G401 (cell line): Measurements from ENCODE around the gene PGAP6. TPM values are rescaled to one million over a fixed set of nuclear protein-coding genes. Genes with fewer than 3 reads are reported as not detected.
"Not testable (repeated sequence)": the region's sequence is repeated elsewhere in the genome, so short reads cannot be mapped to it uniquely, and the experiment has no call there.

ENCODE experiments used
- DNase-seq: peaks from one replicate; pipeline ENCODE4 v3.0.0-alpha.2; 2015; ENCODE audit warnings: low spot score
- in situ Hi-C: cut with HindIII; loops from 2 replicates; pipeline ENCODE4 v1.10.0; 2016; ENCODE audit warnings: low sequenced_read_pairs, mixed read lengths
- total RNA-seq: library from RNA; depleted of rRNA; stranded (reverse); fragments of >200 nt; shearing (Covaris generic); gene quantifications from 2 replicates; pipeline ENCODE4 v1.2.3, GENCODE V29; 2014

Gene PGAP6
- total RNA-seq, 1 experiment from 2014 or later: 60.8 TPM

DNA sequence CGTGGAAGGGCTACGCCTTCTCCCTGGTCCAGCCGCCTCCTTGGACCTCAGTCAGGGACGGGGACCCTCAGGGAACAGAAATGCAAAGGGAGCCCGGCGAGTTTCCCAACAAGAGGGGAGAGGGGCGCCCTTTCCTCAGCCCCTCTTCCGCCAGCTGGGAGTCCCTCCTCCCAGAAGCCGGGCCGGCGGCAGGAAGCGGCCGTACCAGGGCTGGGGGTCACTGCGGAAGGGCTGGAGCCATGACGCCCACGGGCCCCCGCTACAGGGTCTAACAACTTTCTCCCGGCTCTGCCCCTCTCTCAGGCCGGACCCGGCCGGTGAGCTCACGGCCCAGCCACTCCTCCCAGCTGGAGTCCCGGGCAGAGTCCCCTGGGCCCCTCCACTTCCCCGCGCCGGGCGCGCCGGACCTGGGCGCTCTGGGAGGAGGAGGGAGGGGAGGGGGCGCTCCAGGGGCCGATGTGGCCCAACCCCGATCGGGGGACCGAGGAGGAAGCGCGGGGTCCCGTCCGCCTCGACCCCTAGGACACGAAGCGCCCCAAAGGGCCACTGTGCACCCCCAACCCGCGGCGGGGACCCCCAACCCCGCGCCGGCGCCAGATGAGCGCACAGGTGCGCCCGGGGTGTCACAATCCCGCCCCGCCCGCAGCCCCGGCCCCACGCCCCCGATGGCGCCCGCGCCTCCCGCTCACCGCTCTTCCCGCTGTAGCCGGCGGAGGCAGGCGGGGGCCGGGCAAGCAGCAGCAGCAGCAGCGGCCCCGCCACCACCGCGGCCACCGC lies 578 bp downstream of the PGAP6 start:
- DNase-seq: no peak
- in situ Hi-C loops: no loop called here

DNA sequence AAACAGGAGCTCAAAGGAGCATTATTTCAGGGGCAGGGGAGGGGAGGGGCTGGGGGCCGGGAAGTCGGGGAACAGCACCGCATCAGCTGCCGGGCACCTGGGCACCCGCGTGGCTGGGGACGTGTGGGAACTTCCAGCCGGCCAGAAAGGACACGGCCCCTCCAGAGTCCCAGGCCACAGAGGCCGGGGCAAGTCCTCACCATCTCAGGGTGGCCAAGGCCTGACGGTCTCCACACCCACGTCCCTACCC lies 1.1 kb downstream of the PGAP6 start:
- DNase-seq: no peak
- in situ Hi-C loops: no loop called here

- in situ Hi-C loops: no loop called here
Measured at GRCh38 chr16:379961-380761, 1.6 kb downstream of the PGAP6 start.

DNA sequence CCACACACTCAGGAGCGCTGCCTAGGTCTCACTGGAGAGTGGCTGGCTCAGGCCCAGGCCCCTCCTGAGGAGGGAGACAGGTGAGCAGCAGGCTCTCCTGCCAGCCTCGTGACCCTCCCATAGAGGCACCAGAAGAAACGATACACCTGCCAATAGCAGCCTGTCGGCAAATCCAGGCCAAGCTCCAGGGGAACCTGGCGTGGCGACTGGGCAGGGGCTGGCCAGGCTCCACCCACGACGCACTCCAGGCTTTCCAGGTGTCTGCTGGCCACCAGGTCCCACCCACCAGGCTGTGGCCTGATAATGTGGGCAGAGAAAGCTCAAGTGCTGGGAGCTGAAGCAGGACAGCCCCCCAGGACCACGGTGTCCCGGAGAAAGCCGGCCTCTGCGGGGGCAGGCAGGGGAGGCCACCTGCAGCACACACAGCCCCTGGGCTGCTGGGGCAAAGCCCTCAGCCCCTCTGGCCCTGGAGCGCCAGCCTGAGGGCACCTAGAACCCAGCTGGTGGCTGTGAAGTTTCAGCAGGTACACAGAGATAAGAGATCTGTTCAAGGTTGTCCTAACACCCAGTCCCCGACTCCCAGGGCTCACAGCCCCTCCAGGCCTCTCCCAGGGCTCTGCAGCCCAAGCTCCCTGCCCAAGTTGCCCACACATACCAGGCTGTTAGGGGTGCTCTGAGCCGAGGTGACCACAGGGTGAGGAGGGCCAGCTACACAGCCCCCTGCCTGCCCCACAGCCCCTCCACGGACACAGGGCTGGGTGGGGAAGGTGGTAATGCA lies 2.4 kb downstream of the PGAP6 start:
- in situ Hi-C loops: no loop called here
- DNase-seq: peak; percentile 91

More at GRCh38 chr16:379961-380761, 1.6 kb downstream of the PGAP6 start:
- no peak for DNase-seq

DNA sequence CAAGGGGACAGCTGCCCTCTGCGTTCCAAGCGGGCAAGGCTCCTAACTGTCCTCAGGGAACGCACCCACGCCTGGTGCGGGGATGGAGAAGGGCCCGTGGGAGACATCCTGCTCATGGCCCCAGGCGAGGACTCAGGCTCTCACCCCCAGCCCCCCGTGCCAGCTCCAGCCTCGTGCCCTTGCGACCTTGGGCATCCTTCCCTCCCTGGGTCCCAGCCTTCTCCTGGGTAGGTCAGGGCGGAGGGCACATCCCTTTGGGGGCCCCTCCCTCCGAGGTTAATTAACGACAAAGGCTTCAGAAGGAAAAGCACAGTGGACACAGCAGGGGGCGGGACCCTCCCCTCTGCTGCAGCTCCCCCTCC lies 3.0 kb downstream of the PGAP6 start:
- in situ Hi-C loops: no loop called here
- no peak for DNase-seq

DNA sequence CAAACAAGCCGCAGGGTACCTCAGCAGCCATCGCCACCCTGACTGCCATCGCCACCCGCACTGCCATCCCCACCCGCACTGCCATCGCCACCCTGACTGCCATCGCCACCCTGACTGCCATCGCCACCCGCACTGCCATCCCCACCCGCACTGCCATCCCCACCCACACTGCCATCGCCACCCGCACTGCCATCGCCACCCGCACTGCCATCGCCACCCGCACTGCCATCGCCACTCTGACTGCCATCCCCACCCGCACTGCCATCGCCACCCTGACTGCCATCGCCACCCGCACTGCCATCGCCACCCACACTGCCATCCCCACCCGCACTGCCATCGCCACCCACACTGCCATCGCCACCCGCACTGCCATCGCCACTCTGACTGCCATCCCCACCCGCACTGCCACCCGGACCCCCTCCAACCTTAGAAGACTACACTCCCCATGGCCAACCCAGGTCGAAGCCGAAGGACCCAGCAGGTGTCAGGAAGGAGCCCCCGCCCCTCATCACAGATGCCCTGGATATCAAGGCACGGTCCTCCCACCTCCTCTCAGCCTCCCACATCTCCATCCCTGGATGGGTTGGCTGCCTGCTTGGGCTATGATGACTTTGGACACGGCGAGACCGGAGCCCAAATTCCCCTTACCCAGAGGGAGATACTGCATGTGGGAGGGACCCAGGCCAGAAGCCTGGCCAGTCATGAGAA lies 3.5 kb downstream of the PGAP6 start:
- in situ Hi-C loops, DNase-seq: not testable (repeated sequence)

GRCh38 chr16:377419-377951 lies 4.3 kb downstream of the PGAP6 start:
- no peak for DNase-seq
- in situ Hi-C loops: no loop called here

DNA sequence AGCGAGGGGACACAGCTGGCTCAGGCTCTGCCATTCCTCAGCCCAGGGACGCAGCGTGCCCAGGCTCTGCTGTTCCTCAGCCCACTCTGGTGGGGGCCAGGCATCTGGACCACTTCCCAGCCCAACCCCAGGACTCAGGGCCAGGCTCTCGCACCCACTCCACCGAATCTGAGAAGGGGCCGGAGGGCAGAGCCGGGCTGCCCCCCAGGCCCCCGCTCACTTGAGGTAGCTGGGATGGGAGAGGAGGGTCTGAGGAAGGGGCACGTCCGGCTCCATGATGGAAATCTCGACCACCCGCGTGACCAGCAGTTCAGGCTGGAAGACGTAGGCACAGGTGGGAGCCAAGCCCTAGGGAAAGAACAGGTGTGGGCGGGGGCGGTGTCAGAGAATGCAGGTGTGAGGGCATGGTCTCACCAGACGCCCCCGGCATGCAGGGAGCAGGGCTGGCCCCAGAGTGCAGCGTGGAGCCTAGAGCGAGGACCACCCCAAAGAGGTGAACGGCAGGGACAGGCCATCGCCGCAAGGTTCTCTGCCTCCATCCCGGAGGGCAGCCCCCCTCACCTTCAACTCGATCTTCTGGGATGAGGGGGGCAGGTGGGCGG lies 4.9 kb downstream of the PGAP6 start:
- DNase-seq: no peak
- in situ Hi-C loops: no loop called here

DNA sequence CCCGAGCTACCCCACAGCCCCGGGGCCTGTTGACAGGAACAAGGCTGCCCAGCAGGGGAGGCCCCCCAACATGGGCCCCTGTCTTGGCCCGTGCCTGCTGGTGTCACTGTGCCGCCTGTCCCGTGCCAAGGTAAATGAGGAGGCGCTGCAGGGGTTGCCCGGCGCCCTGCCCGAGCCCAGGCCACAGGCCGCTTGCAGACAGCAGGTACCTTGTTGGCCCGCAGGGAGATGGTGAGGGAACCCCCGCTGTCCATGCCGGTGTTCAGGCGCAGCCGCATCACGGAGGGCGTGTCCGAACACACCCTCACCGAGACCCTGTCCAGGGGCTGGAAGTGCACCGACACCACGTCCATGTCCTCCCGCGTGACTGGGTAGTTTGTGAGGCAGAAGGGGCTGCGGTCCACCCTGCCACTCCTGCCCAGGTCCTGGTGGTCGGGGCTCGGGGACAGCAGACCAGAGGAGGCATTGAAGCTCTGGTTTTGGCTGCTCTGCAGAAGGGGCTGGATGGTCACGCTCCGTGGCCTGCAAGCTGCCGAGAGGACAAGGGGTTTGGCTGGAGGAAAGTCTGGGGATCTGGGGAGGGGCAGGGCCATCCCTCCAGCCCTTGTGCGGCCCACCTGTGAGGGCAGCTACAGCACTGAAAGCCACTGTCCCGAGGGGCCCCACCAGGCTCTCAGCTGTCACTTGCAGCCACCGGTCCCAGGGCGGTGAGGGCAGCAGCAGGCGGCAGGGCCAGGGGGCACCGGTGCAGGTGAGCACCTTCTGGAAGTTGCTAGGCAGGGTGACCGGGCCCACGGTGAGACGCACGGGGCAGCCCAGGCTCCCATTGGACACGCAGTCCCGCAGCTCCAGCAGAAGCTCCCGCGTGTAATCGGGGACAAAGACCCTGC lies 5.6 kb downstream of the PGAP6 start:
- in situ Hi-C loops: no loop called here
- no peak for DNase-seq

GRCh38 chr16:375212-375611 lies 6.6 kb downstream of the PGAP6 start:
- DNase-seq: no peak
- in situ Hi-C loops: no loop called here

GRCh38 chr16:374616-374926 lies 7.2 kb downstream of the PGAP6 start:
- in situ Hi-C loops: no loop called here
- no peak for DNase-seq

GRCh38 chr16:373848-374615 lies 7.7 kb downstream of the PGAP6 start:
- in situ Hi-C loops: no loop called here
- DNase-seq: peak; percentile 53

GRCh38 chr16:373020-373598 lies 8.7 kb downstream of the PGAP6 start:
- in situ Hi-C loops: no loop called here
- no peak for DNase-seq

GRCh38 chr16:372302-372983 lies 9.3 kb downstream of the PGAP6 start:
- in situ Hi-C loops: no loop called here

DNA sequence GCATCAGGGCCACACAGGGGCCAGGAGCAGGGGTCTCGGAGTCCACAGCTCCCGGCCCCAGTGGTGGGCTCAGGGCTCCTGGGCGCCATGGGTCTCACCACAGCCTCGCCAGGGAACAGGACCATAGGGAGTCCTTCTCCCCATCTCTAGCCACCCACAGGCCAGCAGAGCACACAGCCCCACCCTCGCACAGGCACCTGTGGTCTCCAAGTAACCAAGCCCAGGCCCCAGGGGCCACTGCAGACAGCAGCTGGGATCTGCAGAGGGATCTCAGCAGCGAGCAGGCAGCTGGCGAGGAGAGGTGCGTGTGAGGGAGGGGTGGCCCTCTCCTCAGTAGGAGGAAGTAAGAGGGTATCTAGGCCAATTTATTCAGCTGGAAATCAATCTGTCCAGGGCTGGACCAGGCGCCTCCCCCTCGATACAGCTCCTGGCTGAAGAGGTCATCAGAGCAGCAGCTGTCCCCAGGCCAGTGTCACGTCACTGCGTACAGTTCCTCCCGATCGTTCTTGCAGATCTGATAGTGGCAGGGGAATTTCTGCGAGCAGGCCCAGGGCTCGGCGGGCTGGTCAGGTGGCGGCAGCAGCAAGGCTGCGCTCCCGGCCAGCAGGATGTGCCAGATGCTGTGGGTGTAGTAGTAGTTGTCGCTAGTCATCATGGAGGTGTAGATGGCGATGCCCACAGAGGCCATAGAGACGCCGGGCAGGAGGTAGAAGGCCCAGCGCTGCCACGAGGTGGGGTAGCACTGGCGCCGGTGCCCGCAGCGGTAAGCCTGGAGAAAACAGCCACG lies 10.1 kb downstream of the PGAP6 start:
- in situ Hi-C loops: no loop called here
- DNase-seq: no peak

More at GRCh38 chr16:372302-372983, 9.3 kb downstream of the PGAP6 start:
- DNase-seq: no peak

GRCh38 chr16:370979-371514 lies 10.7 kb downstream of the PGAP6 start:
- in situ Hi-C loops: no loop called here
- DNase-seq: no peak
